ENCODE results near the gene SNX3.
"Not testable (repeated sequence)": the region's sequence is repeated elsewhere in the genome, so short reads cannot be mapped to it uniquely, and the experiment has no call there.

The SNX3 gene

GRCh38 chr6:108274546-108274945, 13.7 kb upstream of the SNX3 start:
- TF ChIP-seq CTCF (IDR thresholded peaks at IDR 0.05; ENCODE audit: insufficient read depth, low read length, missing control alignments), result no peak
- ChIA-PET POLR2A (no interaction called here), CTCF (no interaction called here)
- no peak for DNase-seq (ENCODE audit: low read depth, low spot score)
- H3K4me3 ChIP-seq (ENCODE audit: low read depth, low read length), result no peak overlapping the region

- POLR2A ChIA-PET; DNase-seq (ENCODE audit: low read depth, low spot score); CTCF ChIA-PET; H3K4me3 ChIP-seq (ENCODE audit: low read depth, low read length): not testable (repeated sequence)
Observed at GRCh38 chr6:108269955-108270354, 9.1 kb upstream of the SNX3 start.

- POLR2A ChIA-PET, result no interaction called here
- H3K4me3 ChIP-seq (ENCODE audit: low read depth, low read length), result no peak overlapping the region
- CTCF ChIA-PET, result no interaction called here
- DNase-seq (ENCODE audit: low read depth, low spot score), result no peak
- TF ChIP-seq CTCF (IDR thresholded peaks at IDR 0.05; ENCODE audit: insufficient read depth, low read length, missing control alignments), result no peak
Observed at GRCh38 chr6:108268845-108269244, 8.0 kb upstream of the SNX3 start.

GRCh38 chr6:108263371-108263770, 2.5 kb upstream of the SNX3 start:
- no peak overlapping the region for H3K4me3 ChIP-seq (ENCODE audit: low read depth, low read length)
- ChIA-PET POLR2A (no interaction called here), CTCF (interaction anchor here (1.4 kb wide), 1 partner anchor 229 kb away, joined by 3 read pairs; no protein-coding TSS in a partner anchor)
- DNase-seq (ENCODE audit: low read depth, low spot score), result no peak
- TF ChIP-seq CTCF (IDR thresholded peaks at IDR 0.05; ENCODE audit: insufficient read depth, low read length, missing control alignments), result no peak

- CTCF ChIA-PET, result interaction anchor here (0.8 to 1.8 kb wide), 3 partner anchors 10 to 232 kb away, joined by 3 to 7 read pairs (median 3); no protein-coding TSS in a partner anchor
- no peak for TF ChIP-seq CTCF (IDR thresholded peaks at IDR 0.05; ENCODE audit: insufficient read depth, low read length, missing control alignments)
- peak overlapping the region; percentile 89 for H3K4me3 ChIP-seq (ENCODE audit: low read depth, low read length)
- POLR2A ChIA-PET, result interaction anchor here (1.0 to 1.2 kb wide), 2 partner anchors 9 to 34 kb away, joined by 4 to 6 read pairs; partner anchors contain the start of gene AFG1L
- DNase-seq (ENCODE audit: low read depth, low spot score), result no peak
Observed at GRCh38 chr6:108260126-108260808, 573 bp downstream of the SNX3 start.

GRCh38 chr6:108254433-108255410, 6.1 kb downstream of the SNX3 start:
- CTCF ChIA-PET, result interaction anchor here (0.6 to 1.8 kb wide), 4 partner anchors 15 to 244 kb away, joined by 3 to 8 read pairs (median 4); no protein-coding TSS in a partner anchor
- POLR2A ChIA-PET, result no interaction called here
- no peak overlapping the region for H3K4me3 ChIP-seq (ENCODE audit: low read depth, low read length)
- no peak for DNase-seq (ENCODE audit: low read depth, low spot score)
- no peak for TF ChIP-seq CTCF (IDR thresholded peaks at IDR 0.05; ENCODE audit: insufficient read depth, low read length, missing control alignments)

All from AG04449 (cell line).